ENCODE data around the gene OPN1MW2. TPM values are rescaled to one million over a fixed set of nuclear protein-coding genes. Genes with fewer than 3 reads are reported as not detected.
A peak's percentile ranks its signal among the peaks of the same experiment; 100 is the strongest.
"Not testable (repeated sequence)": the region's sequence is repeated elsewhere in the genome, so short reads cannot be mapped to it uniquely, and the experiment has no call there.

OPN1MW2 gene
- total RNA-seq, 1 donor from 2014 or later, result not detected

DNA sequence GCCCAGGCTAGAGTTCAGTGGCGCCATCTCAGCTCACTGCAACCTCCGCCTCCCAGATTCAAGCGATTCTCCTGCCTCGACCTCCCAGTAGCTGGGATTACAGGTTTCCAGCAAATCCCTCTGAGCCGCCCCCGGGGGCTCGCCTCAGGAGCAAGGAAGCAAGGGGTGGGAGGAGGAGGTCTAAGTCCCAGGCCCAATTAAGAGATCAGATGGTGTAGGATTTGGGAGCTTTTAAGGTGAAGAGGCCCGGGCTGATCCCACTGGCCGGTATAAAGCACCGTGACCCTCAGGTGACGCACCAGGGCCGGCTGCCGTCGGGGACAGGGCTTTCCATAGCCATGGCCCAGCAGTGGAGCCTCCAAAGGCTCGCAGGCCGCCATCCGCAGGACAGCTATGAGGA, 37.7 kb downstream of the OPN1MW2 start, which contains the start of gene OPN1MW3:
Gene OPN1MW3 (plus strand): TSS at position 301 of the 400 bp plus-strand sequence. CDS start 38 bp downstream, at position 339.
- DNase-seq; ATAC-seq; intact Hi-C loops (cut with micrococcal nuclease): not testable (repeated sequence)

DNA sequence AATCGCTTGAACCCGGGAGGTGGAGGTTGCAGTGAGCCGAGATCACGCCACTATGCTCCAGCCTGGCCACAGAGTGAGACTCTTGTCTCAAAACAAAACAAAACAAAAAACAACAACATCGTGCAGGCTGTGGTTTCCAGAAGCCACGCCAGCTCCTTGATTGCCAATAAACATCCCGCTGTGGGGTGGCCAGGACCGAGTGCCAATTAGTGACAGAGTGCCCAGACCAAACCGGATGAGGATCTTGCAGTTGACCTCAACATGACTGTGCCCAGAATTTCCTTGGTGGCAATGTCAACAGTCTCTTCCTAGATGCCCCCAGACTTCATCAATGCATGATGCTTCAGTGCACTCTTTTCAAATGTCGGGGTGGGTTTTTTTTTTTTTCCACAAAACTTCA, 39.2 kb downstream of the OPN1MW2 start:
- DNase-seq; ATAC-seq; intact Hi-C loops (cut with micrococcal nuclease): not testable (repeated sequence)

DNA sequence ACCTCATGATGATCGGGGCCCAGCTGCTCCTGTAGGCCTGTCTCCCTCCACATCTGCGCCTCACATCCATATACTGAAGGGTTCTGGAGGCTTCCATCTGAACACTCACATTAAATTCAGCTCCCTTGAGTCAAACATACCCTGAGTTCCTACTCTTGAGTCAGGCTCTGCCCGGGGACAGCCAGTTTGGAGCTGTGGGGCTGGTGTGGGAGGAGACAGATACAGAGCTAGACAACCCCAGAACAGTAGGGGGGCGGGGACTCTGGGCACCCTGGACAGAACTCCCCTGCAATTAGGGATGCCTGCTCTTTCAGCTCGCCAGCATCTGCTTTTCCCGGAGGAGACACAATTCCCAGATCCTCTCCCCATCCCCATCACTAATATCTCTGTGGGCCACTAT, 43.5 kb downstream of the OPN1MW2 start:
- intact Hi-C loops (cut with micrococcal nuclease); DNase-seq; ATAC-seq: not testable (repeated sequence)

DNA sequence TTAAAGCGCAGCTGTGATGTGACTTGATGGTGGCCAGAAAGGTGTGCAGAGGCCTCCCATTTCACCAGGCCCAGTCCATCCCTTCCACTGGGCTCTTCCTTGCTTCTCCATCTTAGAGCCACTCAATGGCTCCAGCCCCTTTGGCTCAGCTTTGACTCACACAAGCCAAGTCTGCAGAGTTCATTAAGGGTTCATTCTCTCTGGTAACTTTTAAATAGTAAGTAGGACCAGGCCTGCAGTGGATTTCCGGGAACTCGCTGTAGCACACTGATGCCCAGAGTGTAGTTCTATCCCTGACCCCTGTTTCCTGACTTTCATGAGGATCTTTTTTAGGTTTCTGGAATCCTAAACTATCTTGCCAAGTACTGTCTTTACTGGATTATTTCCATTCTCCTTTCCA, 49.7 kb downstream of the OPN1MW2 start:
- intact Hi-C loops (cut with micrococcal nuclease); DNase-seq: not testable (repeated sequence)
- peak; percentile 74 for ATAC-seq

Other genes starting within 250 kb of the OPN1MW2 start
- 27.0 TPM for gene HCFC1, start 247.9 kb upstream of the OPN1MW2 start, total RNA-seq
- gene TMEM187, start 247.0 kb upstream of the OPN1MW2 start, total RNA-seq, result 6.0 TPM
- 33.9 TPM for gene IRAK1, start 199.9 kb upstream of the OPN1MW2 start, total RNA-seq
- gene MECP2, start 122.0 kb upstream of the OPN1MW2 start, total RNA-seq, result 35.9 TPM
- not detected for gene OPN1LW, start 75.5 kb upstream of the OPN1MW2 start, total RNA-seq
- not detected for gene OPN1MW, start 37.2 kb upstream of the OPN1MW2 start, total RNA-seq
- not detected for gene OPN1MW3, start 37.8 kb downstream of the OPN1MW2 start, total RNA-seq
- not detected for gene TEX28, start 75.4 kb downstream of the OPN1MW2 start, total RNA-seq
- gene TKTL1, start 76.0 kb downstream of the OPN1MW2 start, total RNA-seq, result 18.0 TPM
- 228 TPM for gene FLNA, start 154.9 kb downstream of the OPN1MW2 start, total RNA-seq
- 51.3 TPM for gene EMD, start 159.5 kb downstream of the OPN1MW2 start, total RNA-seq
- gene RPL10, start 178.6 kb downstream of the OPN1MW2 start, total RNA-seq, result 1,898 TPM
- gene DNASE1L1, start 189.5 kb downstream of the OPN1MW2 start, total RNA-seq, result 58.7 TPM
- 38.0 TPM for gene TAFAZZIN, start 191.8 kb downstream of the OPN1MW2 start, total RNA-seq
- 81.0 TPM for gene ATP6AP1, start 208.9 kb downstream of the OPN1MW2 start, total RNA-seq
- gene GDI1, start 217.4 kb downstream of the OPN1MW2 start, total RNA-seq, result 86.2 TPM
- 48.4 TPM for gene FAM50A, start 224.4 kb downstream of the OPN1MW2 start, total RNA-seq
- gene PLXNA3, start 238.5 kb downstream of the OPN1MW2 start, total RNA-seq, result 22.0 TPM

Data from left ventricle myocardium superior (tissue), 1 donor.